ENCODE results near the gene UBAC2. TPM values are rescaled to one million over a fixed set of nuclear protein-coding genes. Genes with fewer than 3 reads are reported as not detected.

Gene UBAC2
- total RNA-seq, 1 experiment from 2014 or later, result 103 TPM

GRCh38 chr13:99421271-99421670 is 220.6 kb downstream of the UBAC2 start:
- peaks cover 2% of the 10 kb centered on the region; the same call in 1 of the 2 replicates for H3K27me3 ChIP-seq (replicated peaks; ENCODE audit: control insufficient read depth, insufficient read depth, low read length)
- H3K27me3 Mint-ChIP-seq (ENCODE audit: insufficient read depth, unreplicated experiment), result peaks cover 26% of the 10 kb centered on the region
- no peak overlapping the region for H3K4me3 Mint-ChIP-seq (ENCODE audit: unreplicated experiment)
- H3K36me3 ChIP-seq (ENCODE audit: control insufficient read depth, insufficient read depth, low read length), result no peaks in the 10 kb centered on the region
- intact Hi-C loops (cut with micrococcal nuclease; ENCODE audit: unreplicated experiment), result no loop called here
- ChIA-PET CTCF (no interaction called here), POLR2A (no interaction called here)
- TF ChIP-seq CTCF (IDR thresholded peaks at IDR 0.05; ENCODE audit: insufficient read depth in 1 of 2, low read depth in 1 of 2, low read length in 1 of 2, severe bottlenecking in 1 of 2, unreplicated experiment in 1 of 2), result no peak
- H3K9me3 Mint-ChIP-seq (ENCODE audit: unreplicated experiment), result no peaks in the 10 kb centered on the region
- H3K27ac Mint-ChIP-seq (ENCODE audit: unreplicated experiment), result no peak overlapping the region
- no peaks in the 10 kb centered on the region for H3K4me1 ChIP-seq
- H3K4me3 ChIP-seq (ENCODE audit: low read depth, low read length), result no peak overlapping the region
- BruUV-seq (replicated peaks), result no TSS peak
- no peaks in the 10 kb centered on the region for H3K9me3 ChIP-seq
- peak in 1 of 2 experiments; percentile 12 for DNase-seq
- H3K4me1 Mint-ChIP-seq (ENCODE audit: low read depth, unreplicated experiment), result no peaks in the 10 kb centered on the region
- H3K36me3 Mint-ChIP-seq (ENCODE audit: insufficient read depth, unreplicated experiment), result no peaks in the 10 kb centered on the region

GRCh38 chr13:99421758-99422585 is 221.3 kb downstream of the UBAC2 start:
- Mint-ChIP-seq H3K4me3 (ENCODE audit: unreplicated experiment) (no peak overlapping the region), H3K36me3 (ENCODE audit: insufficient read depth, unreplicated experiment) (no peaks in the 10 kb centered on the region), H3K27me3 (ENCODE audit: insufficient read depth, unreplicated experiment) (peaks cover 26% of the 10 kb centered on the region), H3K27ac (ENCODE audit: unreplicated experiment) (no peak overlapping the region), H3K9me3 (ENCODE audit: unreplicated experiment) (no peaks in the 10 kb centered on the region), H3K4me1 (ENCODE audit: low read depth, unreplicated experiment) (no peaks in the 10 kb centered on the region)
- H3K36me3 ChIP-seq (ENCODE audit: control insufficient read depth, insufficient read depth, low read length), result no peaks in the 10 kb centered on the region
- POLR2A ChIA-PET, result no interaction called here
- intact Hi-C loops (cut with micrococcal nuclease; ENCODE audit: unreplicated experiment), result no loop called here
- peaks cover 2% of the 10 kb centered on the region; the same call in 1 of the 2 replicates for H3K27me3 ChIP-seq (replicated peaks; ENCODE audit: control insufficient read depth, insufficient read depth, low read length)
- no peaks in the 10 kb centered on the region for H3K9me3 ChIP-seq
- TF ChIP-seq CTCF (IDR thresholded peaks at IDR 0.05; ENCODE audit: insufficient read depth in 1 of 2, low read depth in 1 of 2, low read length in 1 of 2, severe bottlenecking in 1 of 2, unreplicated experiment in 1 of 2), result no peak
- CTCF ChIA-PET, result no interaction called here
- H3K4me3 ChIP-seq (ENCODE audit: low read depth, low read length), result no peak overlapping the region
- DNase-seq, result peak in 1 of 2 experiments; percentile 16
- BruUV-seq (replicated peaks), result no TSS peak
- H3K4me1 ChIP-seq, result no peaks in the 10 kb centered on the region

GRCh38 chr13:99422586-99423220 is 222.0 kb downstream of the UBAC2 start:
- BruUV-seq (replicated peaks), result no TSS peak
- Histone ChIP-seq H3K27me3 (replicated peaks; ENCODE audit: control insufficient read depth, insufficient read depth, low read length) (peaks cover 2% of the 10 kb centered on the region; the same call in 1 of the 2 replicates), H3K4me3 (ENCODE audit: low read depth, low read length) (no peak overlapping the region), H3K36me3 (ENCODE audit: control insufficient read depth, insufficient read depth, low read length) (no peaks in the 10 kb centered on the region), H3K4me1 (no peaks in the 10 kb centered on the region), H3K9me3 (no peaks in the 10 kb centered on the region)
- Mint-ChIP-seq H3K4me3 (ENCODE audit: unreplicated experiment) (no peak overlapping the region), H3K27me3 (ENCODE audit: insufficient read depth, unreplicated experiment) (peaks cover 26% of the 10 kb centered on the region), H3K9me3 (ENCODE audit: unreplicated experiment) (no peaks in the 10 kb centered on the region), H3K4me1 (ENCODE audit: low read depth, unreplicated experiment) (no peaks in the 10 kb centered on the region), H3K36me3 (ENCODE audit: insufficient read depth, unreplicated experiment) (no peaks in the 10 kb centered on the region), H3K27ac (ENCODE audit: unreplicated experiment) (no peak overlapping the region)
- no peak for TF ChIP-seq CTCF (IDR thresholded peaks at IDR 0.05; ENCODE audit: insufficient read depth in 1 of 2, low read depth in 1 of 2, low read length in 1 of 2, severe bottlenecking in 1 of 2, unreplicated experiment in 1 of 2)
- intact Hi-C loops (cut with micrococcal nuclease; ENCODE audit: unreplicated experiment), result no loop called here
- peak in 1 of 2 experiments; percentile 7 for DNase-seq
- ChIA-PET CTCF (no interaction called here), POLR2A (no interaction called here)
